ENCODE measurements around the gene SRMS. TPM values are rescaled to one million over a fixed set of nuclear protein-coding genes. Genes with fewer than 3 reads are reported as not detected.

Gene SRMS
- total and polyA plus RNA-seq, 2 of the 13 experiments (the other 11 are each of a cell fraction or from before 2014, with no cell fraction given): not detected

GRCh38 chr20:63572788-63573646, 25.5 kb upstream of the SRMS start (continued):
- TF ChIP-seq, protein P1, sequence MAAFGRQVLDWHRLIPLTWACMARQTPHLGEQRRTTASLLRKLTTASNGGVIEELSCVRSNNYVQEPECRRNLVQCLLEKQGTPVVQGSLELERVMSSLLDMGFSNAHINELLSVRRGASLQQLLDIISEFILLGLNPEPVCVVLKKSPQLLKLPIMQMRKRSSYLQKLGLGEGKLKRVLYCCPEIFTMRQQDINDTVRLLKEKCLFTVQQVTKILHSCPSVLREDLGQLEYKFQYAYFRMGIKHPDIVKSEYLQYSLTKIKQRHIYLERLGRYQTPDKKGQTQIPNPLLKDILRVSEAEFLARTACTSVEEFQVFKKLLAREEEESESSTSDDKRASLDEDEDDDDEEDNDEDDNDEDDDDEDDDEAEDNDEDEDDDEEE (CRISPR knock-in tag; IDR thresholded peaks at IDR 0.05): peak; percentile 44; the same call in 1 of the 2 replicates
- TF ChIP-seq NFKB2 (CRISPR knock-in tag; IDR thresholded peaks at IDR 0.05; ENCODE audit: borderline replicate concordance): peak; percentile 15; the same call in 1 of the 2 replicates
- TF ChIP-seq ZNF747 (CRISPR knock-in tag; IDR thresholded peaks at IDR 0.05; ENCODE audit: borderline replicate concordance): 0 out of 2 replicates have a peak, but pooled peaks have one; percentile 26
- TF ChIP-seq ZNF225 (CRISPR knock-in tag; IDR thresholded peaks at IDR 0.05): peak; percentile 43; the same call in 1 of the 2 replicates
- peak; percentile 58 for TF ChIP-seq ZFP91 (CRISPR knock-in tag; IDR thresholded peaks at IDR 0.05; ENCODE audit: borderline replicate concordance)
- TF ChIP-seq CHD4 (IDR thresholded peaks at IDR 0.05; ENCODE audit: borderline replicate concordance, low read length): 0 out of 2 replicates have a peak, but pooled peaks have one; percentile 38
- TF ChIP-seq FOXK2 (IDR thresholded peaks at IDR 0.05): no peak
- peak; percentile 58 for TF ChIP-seq XRCC5 (optimal IDR thresholded peaks at IDR 0.05; ENCODE audit: low read length)
- TF ChIP-seq ZBTB38 (CRISPR knock-in tag; IDR thresholded peaks at IDR 0.05): peak; percentile 97
- TF ChIP-seq NFE2L2 (IDR thresholded peaks at IDR 0.05; ENCODE audit: low read length): no peak
- 0 out of 2 replicates have a peak, but pooled peaks have one; percentile 60 for TF ChIP-seq MXD1 (CRISPR knock-in tag; IDR thresholded peaks at IDR 0.05)
- no peak; the same call in 1 of the 2 replicates for TF ChIP-seq RBAK (CRISPR knock-in tag; IDR thresholded peaks at IDR 0.05)
- TF ChIP-seq ZBTB7A (CRISPR knock-in tag; IDR thresholded peaks at IDR 0.05): peak; percentile 86; the same call in 1 of the 2 replicates
- TF ChIP-seq ARHGAP35 (CRISPR knock-in tag; IDR thresholded peaks at IDR 0.05; ENCODE audit: borderline replicate concordance): peak; percentile 74; the same call in 1 of the 2 replicates
- TF ChIP-seq GATAD2A (CRISPR knock-in tag; IDR thresholded peaks at IDR 0.05): peak; percentile 49; the same call in 1 of the 2 replicates
- TF ChIP-seq SP2 (CRISPR knock-in tag; IDR thresholded peaks at IDR 0.05): no peak
- no peak for TF ChIP-seq NCOA1 (CRISPR knock-in tag; IDR thresholded peaks at IDR 0.05)
- peak; percentile 54; the same call in 1 of the 2 replicates for TF ChIP-seq MXD3 (CRISPR knock-in tag; IDR thresholded peaks at IDR 0.05)
- no peak for TF ChIP-seq KAT2B (IDR thresholded peaks at IDR 0.05; ENCODE audit: borderline replicate concordance, low read depth, low read length)
- no peak for TF ChIP-seq ELF1 (CRISPR knock-in tag; IDR thresholded peaks at IDR 0.05)
- TF ChIP-seq ZNF367 (CRISPR knock-in tag; IDR thresholded peaks at IDR 0.05; ENCODE audit: borderline replicate concordance): no peak
- TF ChIP-seq ARNT2 (CRISPR knock-in tag; IDR thresholded peaks at IDR 0.05; ENCODE audit: low read depth): no peak
- TF ChIP-seq MED13 (CRISPR knock-in tag; IDR thresholded peaks at IDR 0.05): no peak
- TF ChIP-seq YY1 (IDR thresholded peaks at IDR 0.05; ENCODE audit: insufficient read depth, insufficient replicate concordance, low read depth, low read length): peak; percentile 58
- no peak for TF ChIP-seq ZNF33A (CRISPR knock-in tag; IDR thresholded peaks at IDR 0.05; ENCODE audit: borderline replicate concordance)
- no peak for TF ChIP-seq RFXAP (CRISPR knock-in tag; IDR thresholded peaks at IDR 0.05; ENCODE audit: borderline replicate concordance)
- no peak for TF ChIP-seq MLLT10 (CRISPR knock-in tag; IDR thresholded peaks at IDR 0.05)
- 0 out of 2 replicates have a peak, but pooled peaks have one; percentile 54 for TF ChIP-seq IRF2 (CRISPR knock-in tag; IDR thresholded peaks at IDR 0.05)
